Measurements from ENCODE around the gene EIF3L. TPM values are rescaled to one million over a fixed set of nuclear protein-coding genes. Genes with fewer than 3 reads are reported as not detected.

Gene EIF3L
- total RNA-seq: 293 and 326 TPM in 2 replicates

GRCh38 chr22:37849089-37849751, at the start of gene EIF3L:
TSS of gene EIF3L (plus strand) at chr22:37849419. CDS start at chr22:37849450, 31 bp downstream.

DNA sequence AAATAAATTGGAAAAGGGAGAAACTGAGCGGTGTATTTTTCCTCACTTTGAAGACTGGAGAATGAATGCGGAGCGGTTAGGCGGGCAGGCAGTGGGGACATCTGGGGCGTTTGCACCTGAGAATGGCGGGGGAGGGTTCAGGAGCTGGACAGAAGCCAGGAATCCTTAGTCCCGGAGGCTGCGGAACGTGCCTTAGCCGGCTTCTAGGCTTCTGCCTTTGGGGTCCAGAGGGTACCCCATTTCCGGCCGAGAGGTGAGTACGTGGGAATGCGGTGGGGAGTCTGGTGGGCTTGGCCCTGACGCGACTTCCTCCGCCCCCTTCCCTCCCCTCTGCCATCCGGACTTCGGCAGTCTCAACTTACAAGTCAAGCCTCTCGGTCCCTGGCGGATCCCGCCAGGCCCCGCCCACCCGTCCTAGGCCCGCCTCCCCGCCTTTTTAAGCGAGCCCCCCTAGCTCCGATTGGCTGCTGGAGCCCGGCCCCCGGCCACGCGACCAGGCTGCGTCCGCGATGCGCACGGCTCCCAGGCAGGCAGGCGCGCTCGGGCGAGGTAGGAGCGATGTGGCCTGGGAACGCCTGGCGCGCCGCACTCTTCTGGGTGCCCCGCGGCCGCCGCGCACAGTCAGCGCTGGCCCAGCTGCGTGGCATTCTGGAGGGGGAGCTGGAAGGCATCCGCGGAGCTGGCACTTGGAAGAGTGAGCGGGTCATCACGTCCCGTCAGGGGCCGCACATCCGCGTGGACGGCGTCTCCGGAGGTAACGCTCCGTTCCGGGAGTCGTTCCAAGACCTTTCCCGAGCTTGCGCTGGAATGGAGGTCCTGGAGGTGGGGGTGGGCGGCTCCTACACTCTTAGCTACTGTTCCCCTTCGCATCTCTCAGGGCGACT, 41.6 kb upstream of the EIF3L start, which contains the start of gene GCAT:
GCAT (plus strand) TSS at position 525 of the 884 bp plus-strand sequence; CDS start at position 559, 34 bp downstream.

GRCh38 chr22:37823134-37823985, 25.9 kb upstream of the EIF3L start, which contains the start of gene GALR3:
TSS of gene GALR3 (plus strand) at chr22:37823382. CDS start at chr22:37823407, 25 bp downstream.

DNA sequence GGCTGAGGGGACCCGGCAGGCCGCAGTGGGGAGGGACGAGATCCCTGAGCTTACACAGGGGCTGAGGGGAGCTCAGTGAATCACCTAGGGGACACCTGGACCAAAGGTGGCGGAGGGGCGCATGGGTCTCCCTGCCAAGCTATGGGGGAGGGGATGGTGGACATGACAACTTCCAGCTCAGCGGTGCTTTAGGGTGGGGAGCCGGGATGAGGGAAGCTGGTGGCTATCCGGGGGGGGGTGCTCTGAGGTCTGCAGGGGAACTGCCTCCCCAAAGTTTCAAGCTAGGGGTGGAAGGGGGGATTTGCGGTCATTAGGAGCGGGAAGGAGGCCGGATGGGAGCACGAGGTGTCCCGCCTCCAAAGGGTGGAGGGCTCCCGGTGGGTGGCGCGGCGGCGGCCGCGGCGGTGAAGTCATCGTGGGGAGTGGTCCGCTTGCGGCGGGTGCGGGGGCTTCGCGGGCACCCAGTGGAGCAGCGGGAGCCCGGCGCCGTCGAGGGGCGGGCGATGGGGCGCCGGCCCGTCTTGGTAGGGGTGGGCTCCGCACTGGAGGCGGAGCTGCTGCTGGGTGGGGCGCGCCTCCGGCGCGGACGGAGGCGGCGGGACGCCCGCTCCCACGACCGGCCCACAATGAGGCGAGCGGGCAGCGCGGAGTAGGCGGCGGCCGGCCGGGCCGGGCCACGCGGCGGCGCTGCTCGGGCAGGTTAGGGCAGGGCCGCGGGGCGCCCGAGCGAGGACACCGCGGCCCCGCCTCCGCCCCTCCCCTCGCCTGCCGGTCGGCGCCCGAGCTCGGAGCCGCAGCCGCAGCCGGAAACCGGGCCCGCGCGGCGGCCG, 56.5 kb downstream of the EIF3L start, which contains the start of gene MICALL1:
MICALL1 (plus strand) TSS at position 764 of the 830 bp plus-strand sequence. CDS start 126 bp downstream, outside the sequence.

Other genes starting within 250 kb of the EIF3L start
- 42.4 and 47.6 TPM in 2 replicates for gene GGA1, start 240.6 kb upstream of the EIF3L start, total RNA-seq
- gene SH3BP1, start 209.8 kb upstream of the EIF3L start, total RNA-seq: 4.9 and 5.3 TPM in 2 replicates
- 4.2 and 8.3 TPM in 2 replicates for gene PDXP, start 190.7 kb upstream of the EIF3L start, total RNA-seq
- 9,942 and 11,444 TPM in 2 replicates for gene LGALS1, start 173.8 kb upstream of the EIF3L start, total RNA-seq
- 18.5 and 19.8 TPM in 2 replicates for gene NOL12, start 163.1 kb upstream of the EIF3L start, total RNA-seq
- gene TRIOBP, start 152.4 kb upstream of the EIF3L start, total RNA-seq: 114 and 150 TPM in 2 replicates
- gene GCAT, start 41.5 kb upstream of the EIF3L start, total RNA-seq: 27.2 and 28.8 TPM in 2 replicates
- gene GALR3, start 26.0 kb upstream of the EIF3L start, total RNA-seq: not detected in 2 replicates
- 12.9 and 16.1 TPM in 2 replicates for gene ANKRD54, start 5.1 kb upstream of the EIF3L start, total RNA-seq
- gene MICALL1, start 56.9 kb downstream of the EIF3L start, total RNA-seq: 14.9 and 16.8 TPM in 2 replicates
- 0.37 and 0.40 TPM in 2 replicates for gene C22orf23, start 104.2 kb downstream of the EIF3L start, total RNA-seq
- gene POLR2F, start 104.3 kb downstream of the EIF3L start, total RNA-seq: 62.7 and 99.5 TPM in 2 replicates
- gene SOX10, start 135.1 kb downstream of the EIF3L start, total RNA-seq: not detected in 2 replicates
- 18.3 and 20.2 TPM in 2 replicates for gene PICK1, start 208.0 kb downstream of the EIF3L start, total RNA-seq
- 0.26 and 0.37 TPM in 2 replicates for gene SLC16A8, start 234.8 kb downstream of the EIF3L start, total RNA-seq